Neural cell (in vitro differentiated cells): ENCODE measurements around the gene ERI2. TPM values are rescaled to one million over a fixed set of nuclear protein-coding genes. Genes with fewer than 3 reads are reported as not detected.
"Not testable (repeated sequence)": the region's sequence is repeated elsewhere in the genome, so short reads cannot be mapped to it uniquely, and the experiment has no call there.

Experiments used
- H2AFZ ChIP-seq: fragments of 200-600, 300-800 bp; sonication (generic), shearing (Covaris generic); 2 replicates; pipeline ENCODE4 v1.6.0; 2014; ENCODE audit warnings: low read depth, mild to moderate bottlenecking, antibody characterized with exemption, low read length, moderate library complexity
- H3F3A ChIP-seq: fragments of 200-600 bp; shearing (Covaris generic); 2 replicates; pipeline ENCODE4 v1.6.1; 2016; ENCODE audit warnings: mild to moderate bottlenecking, moderate library complexity, mixed read lengths, antibody characterized with exemption, low read length; ENCODE audit not compliant: insufficient read depth, poor library complexity, severe bottlenecking
- H3K27ac ChIP-seq: fragments of 200-600, 300-800 bp; sonication (generic), shearing (Covaris generic); 2 replicates; pipeline ENCODE4 v1.5.1; 2014; ENCODE audit warnings: mild to moderate bottlenecking, low read length, moderate library complexity
- H3K27me3 ChIP-seq: fragments of 300-800, 200-600 bp; sonication (generic), shearing (Covaris generic); 2 replicates; pipeline ENCODE4 v1.6.0; 2014; ENCODE audit warnings: mild to moderate bottlenecking, low read depth, low read length, moderate library complexity; ENCODE audit not compliant: insufficient read depth
- H3K36me3 ChIP-seq: fragments of 300-800, 200-600 bp; sonication (generic), shearing (Covaris generic); 2 replicates; pipeline ENCODE4 v1.5.1; 2014; ENCODE audit warnings: mild to moderate bottlenecking, antibody characterized with exemption, low read length, moderate library complexity; ENCODE audit not compliant: insufficient read depth
- H3K4me2 ChIP-seq: fragments of 300-800, 200-600 bp; sonication (generic), shearing (Covaris generic); 2 replicates; pipeline ENCODE4 v1.6.0; 2014; ENCODE audit warnings: mild to moderate bottlenecking, low read length
- H3K4me3 ChIP-seq: fragments of 300-800, 200-600 bp; sonication (generic), shearing (Covaris generic); 2 replicates; pipeline ENCODE4 v1.5.1; 2014; ENCODE audit warnings: mild to moderate bottlenecking, low read length, moderate library complexity
- H3K79me2 ChIP-seq: fragments of 200-600 bp; shearing (Covaris generic); replicated peaks from 2 replicates; pipeline ENCODE4 v1.6.0; 2014; ENCODE audit warnings: mild to moderate bottlenecking, low read length, moderate library complexity; ENCODE audit not compliant: insufficient read depth
- H3K9ac ChIP-seq: fragments of 300-800, 200-600 bp; sonication (generic), shearing (Covaris generic); 2 replicates; pipeline ENCODE4 v1.6.1; 2016; ENCODE audit warnings: mild to moderate bottlenecking, low read length, mixed read lengths
- H3K9me2 ChIP-seq: fragments of 200-600 bp; shearing (Covaris generic); 2 replicates; pipeline ENCODE4 v1.6.1; 2016; ENCODE audit warnings: mild to moderate bottlenecking, low read length, mixed read lengths; ENCODE audit not compliant: insufficient read depth
- H3K9me3 ChIP-seq: fragments of 200-600, 300-800 bp; sonication (generic), shearing (Covaris generic); 2 replicates; pipeline ENCODE4 v1.6.1; 2016; ENCODE audit warnings: mild to moderate bottlenecking, mixed run types, low read length, moderate library complexity, mixed read lengths
- H4K20me1 ChIP-seq: fragments of 200-600 bp; shearing (Covaris generic); 2 replicates; pipeline ENCODE4 v1.6.1; 2016; ENCODE audit warnings: mild to moderate bottlenecking, mixed run types; ENCODE audit not compliant: insufficient read depth
- EP300 ChIP-seq: fragments of 450-650 bp; conservative IDR thresholded peaks from 2 replicates; pipeline ENCODE4 v1.6.1; 2014; ENCODE audit warnings: antibody characterized with exemption, mild to moderate bottlenecking, moderate library complexity; ENCODE audit not compliant: poor library complexity, severe bottlenecking
- EZH2 ChIP-seq: fragments of 200-600, 300-800 bp; shearing (Covaris generic), sonication (generic); IDR thresholded peaks from 2 replicates; pipeline ENCODE4 v1.6.1; 2014; ENCODE audit warnings: antibody characterized with exemption, low read length, borderline replicate concordance, mild to moderate bottlenecking; ENCODE audit not compliant: insufficient read depth, poor library complexity, severe bottlenecking
- MXI1 ChIP-seq: fragments of 450-650 bp; conservative IDR thresholded peaks from 2 replicates; pipeline ENCODE4 v1.6.1; 2014; ENCODE audit warnings: antibody characterized with exemption, mild to moderate bottlenecking; ENCODE audit not compliant: poor library complexity, severe bottlenecking
- POLR2AphosphoS5 ChIP-seq: IDR thresholded peaks from 2 replicates; pipeline ENCODE4 v1.6.1; 2012
- RAD21 ChIP-seq: fragments of 450-650 bp; conservative IDR thresholded peaks from 2 replicates; pipeline ENCODE4 v1.6.1; 2014; ENCODE audit warnings: antibody characterized with exemption, mild to moderate bottlenecking, moderate library complexity
- SMC3 ChIP-seq: fragments of 450-650 bp; conservative IDR thresholded peaks from 2 replicates; pipeline ENCODE4 v1.6.1; 2014; ENCODE audit warnings: antibody characterized with exemption, mild to moderate bottlenecking, moderate library complexity; ENCODE audit not compliant: poor library complexity
- TAF1 ChIP-seq: IDR thresholded peaks from 2 replicates; pipeline ENCODE4 v1.6.1; 2012; ENCODE audit warnings: low read depth
- polyA plus RNA-seq: library from polyadenylated mRNA; depleted of rRNA; stranded (reverse); fragments of >200 nt; gene quantifications from 2 replicates; pipeline ENCODE4 v1.2.3, GENCODE V29; 2014
- TF ChIP-seq, protein P1 (sequence below): IDR thresholded peaks from 2 replicates; pipeline ENCODE4 v1.6.1; 2012; ENCODE audit warnings: borderline replicate concordance
- TF ChIP-seq, protein P2 (sequence below): fragments of 450-650 bp; IDR thresholded peaks from 2 replicates; pipeline ENCODE4 v1.5.1; 2014; ENCODE audit warnings: antibody characterized with exemption, mild to moderate bottlenecking, moderate library complexity; ENCODE audit not compliant: poor library complexity, severe bottlenecking

ERI2 gene
- polyA plus RNA-seq, 1 donor from 2014 or later = 46.9 TPM

DNA sequence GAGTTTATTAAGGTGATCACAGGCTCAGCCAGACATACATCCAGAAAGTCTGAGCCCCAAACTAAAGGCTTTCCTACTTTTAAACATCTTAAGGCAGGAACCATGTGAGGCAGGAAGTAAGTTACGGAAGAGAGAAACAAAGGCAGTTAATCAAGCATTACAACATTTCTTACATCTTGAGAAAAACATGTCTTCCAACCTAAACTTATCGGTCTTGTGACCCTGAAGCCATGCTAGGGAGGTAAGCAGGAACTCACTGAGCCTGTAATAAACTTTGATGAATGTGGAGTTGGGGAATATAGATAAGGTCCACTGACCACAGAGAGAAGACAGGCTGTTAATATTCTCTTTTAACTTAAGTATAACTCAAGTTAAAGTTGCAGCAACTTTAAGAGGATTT is 45.9 kb downstream of the ERI2 start:
- H3K36me3 ChIP-seq = no peaks in the 10 kb centered on the region
- H3K9me3 ChIP-seq = no peaks in the 10 kb centered on the region
- H3F3A ChIP-seq = no peaks in the 10 kb centered on the region
- no peaks in the 10 kb centered on the region for H3K9me2 ChIP-seq
- no peak overlapping the region for H3K27ac ChIP-seq
- no peaks in the 10 kb centered on the region for H4K20me1 ChIP-seq
- no peaks in the 10 kb centered on the region for H3K79me2 ChIP-seq
- TF ChIP-seq TAF1 (no peak), MXI1 (no peak), EP300 (no peak), RAD21 (no peak), POLR2AphosphoS5 (no peak), EZH2 (no peak), SMC3 (no peak)
- TF ChIP-seq, protein P1, sequence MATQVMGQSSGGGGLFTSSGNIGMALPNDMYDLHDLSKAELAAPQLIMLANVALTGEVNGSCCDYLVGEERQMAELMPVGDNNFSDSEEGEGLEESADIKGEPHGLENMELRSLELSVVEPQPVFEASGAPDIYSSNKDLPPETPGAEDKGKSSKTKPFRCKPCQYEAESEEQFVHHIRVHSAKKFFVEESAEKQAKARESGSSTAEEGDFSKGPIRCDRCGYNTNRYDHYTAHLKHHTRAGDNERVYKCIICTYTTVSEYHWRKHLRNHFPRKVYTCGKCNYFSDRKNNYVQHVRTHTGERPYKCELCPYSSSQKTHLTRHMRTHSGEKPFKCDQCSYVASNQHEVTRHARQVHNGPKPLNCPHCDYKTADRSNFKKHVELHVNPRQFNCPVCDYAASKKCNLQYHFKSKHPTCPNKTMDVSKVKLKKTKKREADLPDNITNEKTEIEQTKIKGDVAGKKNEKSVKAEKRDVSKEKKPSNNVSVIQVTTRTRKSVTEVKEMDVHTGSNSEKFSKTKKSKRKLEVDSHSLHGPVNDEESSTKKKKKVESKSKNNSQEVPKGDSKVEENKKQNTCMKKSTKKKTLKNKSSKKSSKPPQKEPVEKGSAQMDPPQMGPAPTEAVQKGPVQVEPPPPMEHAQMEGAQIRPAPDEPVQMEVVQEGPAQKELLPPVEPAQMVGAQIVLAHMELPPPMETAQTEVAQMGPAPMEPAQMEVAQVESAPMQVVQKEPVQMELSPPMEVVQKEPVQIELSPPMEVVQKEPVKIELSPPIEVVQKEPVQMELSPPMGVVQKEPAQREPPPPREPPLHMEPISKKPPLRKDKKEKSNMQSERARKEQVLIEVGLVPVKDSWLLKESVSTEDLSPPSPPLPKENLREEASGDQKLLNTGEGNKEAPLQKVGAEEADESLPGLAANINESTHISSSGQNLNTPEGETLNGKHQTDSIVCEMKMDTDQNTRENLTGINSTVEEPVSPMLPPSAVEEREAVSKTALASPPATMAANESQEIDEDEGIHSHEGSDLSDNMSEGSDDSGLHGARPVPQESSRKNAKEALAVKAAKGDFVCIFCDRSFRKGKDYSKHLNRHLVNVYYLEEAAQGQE = no peak
- TF ChIP-seq, protein P2, sequence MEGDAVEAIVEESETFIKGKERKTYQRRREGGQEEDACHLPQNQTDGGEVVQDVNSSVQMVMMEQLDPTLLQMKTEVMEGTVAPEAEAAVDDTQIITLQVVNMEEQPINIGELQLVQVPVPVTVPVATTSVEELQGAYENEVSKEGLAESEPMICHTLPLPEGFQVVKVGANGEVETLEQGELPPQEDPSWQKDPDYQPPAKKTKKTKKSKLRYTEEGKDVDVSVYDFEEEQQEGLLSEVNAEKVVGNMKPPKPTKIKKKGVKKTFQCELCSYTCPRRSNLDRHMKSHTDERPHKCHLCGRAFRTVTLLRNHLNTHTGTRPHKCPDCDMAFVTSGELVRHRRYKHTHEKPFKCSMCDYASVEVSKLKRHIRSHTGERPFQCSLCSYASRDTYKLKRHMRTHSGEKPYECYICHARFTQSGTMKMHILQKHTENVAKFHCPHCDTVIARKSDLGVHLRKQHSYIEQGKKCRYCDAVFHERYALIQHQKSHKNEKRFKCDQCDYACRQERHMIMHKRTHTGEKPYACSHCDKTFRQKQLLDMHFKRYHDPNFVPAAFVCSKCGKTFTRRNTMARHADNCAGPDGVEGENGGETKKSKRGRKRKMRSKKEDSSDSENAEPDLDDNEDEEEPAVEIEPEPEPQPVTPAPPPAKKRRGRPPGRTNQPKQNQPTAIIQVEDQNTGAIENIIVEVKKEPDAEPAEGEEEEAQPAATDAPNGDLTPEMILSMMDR = no peak
- H2AFZ ChIP-seq = no peak overlapping the region
- no peak overlapping the region for H3K4me3 ChIP-seq
- no peak overlapping the region for H3K4me2 ChIP-seq
- H3K27me3 ChIP-seq = no peaks in the 10 kb centered on the region
- H3K9ac ChIP-seq = no peak overlapping the region

DNA sequence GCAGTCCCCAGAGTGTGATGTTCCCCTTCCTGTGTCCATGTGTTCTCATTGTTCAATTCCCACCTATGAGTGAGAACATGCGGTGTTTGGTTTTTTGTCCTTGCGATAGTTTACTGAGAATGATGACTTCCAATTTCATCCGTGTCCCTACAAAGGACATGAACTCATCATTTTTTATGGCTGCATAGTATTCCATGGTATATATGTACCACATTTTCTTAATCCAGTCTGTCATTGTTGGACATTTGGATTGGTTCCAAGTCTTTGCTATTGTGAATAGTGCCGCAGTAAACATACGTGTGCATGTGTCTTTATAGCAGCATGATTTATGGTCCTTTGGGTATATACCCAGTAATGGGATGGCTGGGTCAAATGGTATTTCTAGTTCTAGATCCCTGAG is 50.5 kb downstream of the ERI2 start:
- H3K79me2 ChIP-seq, H2AFZ ChIP-seq, H3K4me3 ChIP-seq, H3K9me2 ChIP-seq, H3K27me3 ChIP-seq, H3K4me2 ChIP-seq, H3F3A ChIP-seq, H4K20me1 ChIP-seq, H3K9ac ChIP-seq, H3K36me3 ChIP-seq, H3K27ac ChIP-seq, H3K9me3 ChIP-seq: not testable (repeated sequence)

DNA sequence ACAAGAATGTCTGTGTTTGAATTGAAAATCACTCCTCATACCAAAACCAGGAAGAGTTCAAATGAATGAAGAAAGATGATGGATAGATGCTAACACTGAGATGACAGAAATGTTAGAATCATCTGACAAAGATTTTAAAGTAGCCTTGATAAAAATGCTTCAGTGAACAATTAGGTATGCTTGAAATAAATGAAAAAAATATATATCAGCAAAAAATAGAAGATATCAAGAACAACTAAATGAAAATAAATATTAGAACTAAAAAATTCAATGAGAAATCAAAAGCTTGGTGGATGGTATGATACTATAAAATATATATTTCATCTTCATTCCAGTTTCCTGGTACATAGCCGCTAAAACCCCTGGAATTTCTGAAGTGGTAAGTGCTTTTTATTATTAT is 51.0 kb downstream of the ERI2 start:
- Histone ChIP-seq H3K36me3 (no peaks in the 10 kb centered on the region), H3K9ac (no peak overlapping the region), H4K20me1 (no peaks in the 10 kb centered on the region), H3K9me3 (no peaks in the 10 kb centered on the region), H3K79me2 (no peaks in the 10 kb centered on the region), H3K27ac (no peak overlapping the region), H2AFZ (no peak overlapping the region), H3F3A (no peaks in the 10 kb centered on the region), H3K27me3 (no peaks in the 10 kb centered on the region), H3K4me3 (no peak overlapping the region), H3K4me2 (no peak overlapping the region), H3K9me2 (no peaks in the 10 kb centered on the region)
- no peak for TF ChIP-seq POLR2AphosphoS5
- TF ChIP-seq MXI1 = no peak
- TF ChIP-seq RAD21 = no peak
- no peak for TF ChIP-seq EP300
- TF ChIP-seq, protein P2 = no peak
- TF ChIP-seq EZH2 = no peak
- TF ChIP-seq TAF1 = no peak
- no peak for TF ChIP-seq SMC3
- TF ChIP-seq, protein P1 = no peak
